HEK293 (cell line): Measurements from ENCODE around the gene MED25.

Source experiments
- HOXA7 ChIP-seq: sonication (generic); formaldehyde crosslinking; IDR thresholded peaks from 2 replicates; pipeline ENCODE4 v1.8.1; 2022; ENCODE audit warnings: missing genetic modification reagents, borderline replicate concordance
- KLF1 ChIP-seq: fragments of 450-650 bp; formaldehyde crosslinking; IDR thresholded peaks from 2 replicates; pipeline ENCODE4 v1.5.1; 2016; ENCODE audit warnings: missing biosample characterization, missing genetic modification characterization
- RBAK ChIP-seq: fragments of 450-650 bp; formaldehyde crosslinking; IDR thresholded peaks from 2 replicates; pipeline ENCODE4 v1.5.1; 2016; ENCODE audit warnings: missing biosample characterization, missing genetic modification characterization
- YY1 ChIP-seq: fragments of 450-650 bp; formaldehyde crosslinking; IDR thresholded peaks from 2 replicates; pipeline ENCODE4 v1.5.1; 2018; ENCODE audit warnings: missing biosample characterization, missing genetic modification characterization
- ZBTB26 ChIP-seq: fragments of 450-650 bp; formaldehyde crosslinking; optimal IDR thresholded peaks from 2 replicates; pipeline ENCODE3; 2016; ENCODE audit warnings: missing biosample characterization, mild to moderate bottlenecking, missing genetic modification characterization
- ZNF114 ChIP-seq: fragments of 450-650 bp; formaldehyde crosslinking; IDR thresholded peaks from 2 replicates; pipeline ENCODE4 v1.5.0; 2017; ENCODE audit warnings: missing biosample characterization, missing genetic modification characterization
- ZNF350 ChIP-seq: fragments of 450-650 bp; formaldehyde crosslinking; IDR thresholded peaks from 2 replicates; pipeline ENCODE4 v1.5.0; 2017; ENCODE audit warnings: missing biosample characterization, mild to moderate bottlenecking, missing genetic modification characterization
- ZNF473 ChIP-seq: fragments of 450-650 bp; formaldehyde crosslinking; IDR thresholded peaks from 2 replicates; pipeline ENCODE4 v1.5.1; 2017; ENCODE audit warnings: missing biosample characterization, missing genetic modification characterization
- ZNF48 ChIP-seq: fragments of 450-650 bp; formaldehyde crosslinking; IDR thresholded peaks from 2 replicates; pipeline ENCODE4 v1.5.1; 2016; ENCODE audit warnings: missing biosample characterization, missing genetic modification characterization
- ZNF558 ChIP-seq: fragments of 450-650 bp; formaldehyde crosslinking; IDR thresholded peaks from 2 replicates; pipeline ENCODE4 v1.5.1; 2016; ENCODE audit warnings: missing biosample characterization, missing genetic modification characterization
- ZNF600 ChIP-seq: fragments of 450-650 bp; formaldehyde crosslinking; IDR thresholded peaks from 2 replicates; pipeline ENCODE4 v1.5.1; 2016; ENCODE audit warnings: missing biosample characterization, missing genetic modification characterization
- ZNF629 ChIP-seq: fragments of 450-650 bp; formaldehyde crosslinking; IDR thresholded peaks from 2 replicates; pipeline ENCODE4 v1.5.1; 2017; ENCODE audit warnings: missing biosample characterization, missing genetic modification characterization
- ZNF768 ChIP-seq: fragments of 450-650 bp; formaldehyde crosslinking; IDR thresholded peaks from 2 replicates; pipeline ENCODE4 v1.5.1; 2018; ENCODE audit warnings: missing biosample characterization, mild to moderate bottlenecking, missing genetic modification characterization
- TF ChIP-seq, protein P1 (sequence below): fragments of 450-650 bp; formaldehyde crosslinking; IDR thresholded peaks from 2 replicates; pipeline ENCODE4 v1.5.1; 2016; ENCODE audit warnings: missing biosample characterization, missing genetic modification characterization

DNA sequence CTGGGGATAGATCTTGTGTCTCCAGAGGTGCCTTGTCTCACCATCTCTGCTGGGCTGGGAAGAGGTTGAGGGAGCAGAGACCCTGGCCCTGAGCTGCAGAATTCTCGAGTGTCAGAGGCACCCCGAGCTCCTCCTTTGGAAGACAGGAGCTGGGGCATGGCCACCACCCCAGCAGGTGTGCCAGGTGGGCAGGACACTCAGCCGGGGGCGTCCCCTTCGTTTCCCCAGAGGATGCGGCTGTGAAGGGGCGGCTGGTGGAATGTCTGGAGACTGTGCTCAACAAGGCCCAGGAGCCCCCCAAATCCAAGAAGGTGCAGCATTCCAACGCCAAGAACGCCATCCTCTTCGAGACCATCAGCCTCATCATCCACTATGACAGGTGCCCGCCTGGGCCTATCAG lies 19.5 kb upstream of the MED25 start:
- no peak for TF ChIP-seq RBAK (tag by site-specific recombination)
- TF ChIP-seq ZNF473 (tag by site-specific recombination) = no peak
- TF ChIP-seq ZNF768 (tag by site-specific recombination) = no peak
- TF ChIP-seq, protein P1, sequence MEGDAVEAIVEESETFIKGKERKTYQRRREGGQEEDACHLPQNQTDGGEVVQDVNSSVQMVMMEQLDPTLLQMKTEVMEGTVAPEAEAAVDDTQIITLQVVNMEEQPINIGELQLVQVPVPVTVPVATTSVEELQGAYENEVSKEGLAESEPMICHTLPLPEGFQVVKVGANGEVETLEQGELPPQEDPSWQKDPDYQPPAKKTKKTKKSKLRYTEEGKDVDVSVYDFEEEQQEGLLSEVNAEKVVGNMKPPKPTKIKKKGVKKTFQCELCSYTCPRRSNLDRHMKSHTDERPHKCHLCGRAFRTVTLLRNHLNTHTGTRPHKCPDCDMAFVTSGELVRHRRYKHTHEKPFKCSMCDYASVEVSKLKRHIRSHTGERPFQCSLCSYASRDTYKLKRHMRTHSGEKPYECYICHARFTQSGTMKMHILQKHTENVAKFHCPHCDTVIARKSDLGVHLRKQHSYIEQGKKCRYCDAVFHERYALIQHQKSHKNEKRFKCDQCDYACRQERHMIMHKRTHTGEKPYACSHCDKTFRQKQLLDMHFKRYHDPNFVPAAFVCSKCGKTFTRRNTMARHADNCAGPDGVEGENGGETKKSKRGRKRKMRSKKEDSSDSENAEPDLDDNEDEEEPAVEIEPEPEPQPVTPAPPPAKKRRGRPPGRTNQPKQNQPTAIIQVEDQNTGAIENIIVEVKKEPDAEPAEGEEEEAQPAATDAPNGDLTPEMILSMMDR = no peak
- no peak for TF ChIP-seq ZNF48 (tag by site-specific recombination)
- TF ChIP-seq HOXA7 (CRISPR knock-in tag) = no peak
- no peak for TF ChIP-seq KLF1 (tag by site-specific recombination)
- TF ChIP-seq ZBTB26 (tag by site-specific recombination) = no peak
- TF ChIP-seq ZNF558 (tag by site-specific recombination) = no peak
- no peak for TF ChIP-seq ZNF629 (tag by site-specific recombination)
- no peak for TF ChIP-seq ZNF350 (tag by site-specific recombination)
- TF ChIP-seq ZNF114 (tag by site-specific recombination) = no peak
- TF ChIP-seq YY1 (tag by site-specific recombination) = no peak
- no peak for TF ChIP-seq ZNF600 (tag by site-specific recombination)
